ENCODE measurements around the gene CDCA8.

DNA sequence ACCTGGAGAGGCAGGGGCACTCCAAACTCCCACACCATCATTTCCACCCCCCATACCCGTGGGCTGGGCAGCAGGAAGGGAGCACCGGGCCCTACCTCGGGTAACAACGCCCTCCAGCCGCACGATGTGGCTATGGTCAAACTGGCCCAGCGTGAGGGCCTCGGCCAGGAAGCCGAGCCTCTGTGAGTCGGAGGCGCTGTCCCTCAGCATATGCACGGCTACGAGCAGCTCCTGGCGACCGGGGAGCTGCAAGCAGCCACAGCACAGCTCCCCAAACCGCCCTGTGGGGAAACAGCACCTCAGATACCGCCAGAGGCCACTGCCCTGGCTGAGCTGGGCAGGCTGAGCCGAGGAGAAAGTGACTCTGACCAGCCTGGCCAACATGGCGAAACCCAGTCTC is 29.2 kb downstream of the CDCA8 start:
- TF ChIP-seq, protein P1, sequence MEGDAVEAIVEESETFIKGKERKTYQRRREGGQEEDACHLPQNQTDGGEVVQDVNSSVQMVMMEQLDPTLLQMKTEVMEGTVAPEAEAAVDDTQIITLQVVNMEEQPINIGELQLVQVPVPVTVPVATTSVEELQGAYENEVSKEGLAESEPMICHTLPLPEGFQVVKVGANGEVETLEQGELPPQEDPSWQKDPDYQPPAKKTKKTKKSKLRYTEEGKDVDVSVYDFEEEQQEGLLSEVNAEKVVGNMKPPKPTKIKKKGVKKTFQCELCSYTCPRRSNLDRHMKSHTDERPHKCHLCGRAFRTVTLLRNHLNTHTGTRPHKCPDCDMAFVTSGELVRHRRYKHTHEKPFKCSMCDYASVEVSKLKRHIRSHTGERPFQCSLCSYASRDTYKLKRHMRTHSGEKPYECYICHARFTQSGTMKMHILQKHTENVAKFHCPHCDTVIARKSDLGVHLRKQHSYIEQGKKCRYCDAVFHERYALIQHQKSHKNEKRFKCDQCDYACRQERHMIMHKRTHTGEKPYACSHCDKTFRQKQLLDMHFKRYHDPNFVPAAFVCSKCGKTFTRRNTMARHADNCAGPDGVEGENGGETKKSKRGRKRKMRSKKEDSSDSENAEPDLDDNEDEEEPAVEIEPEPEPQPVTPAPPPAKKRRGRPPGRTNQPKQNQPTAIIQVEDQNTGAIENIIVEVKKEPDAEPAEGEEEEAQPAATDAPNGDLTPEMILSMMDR (IDR thresholded peaks at IDR 0.05; ENCODE audit: insufficient read depth, low read depth, low read length): no peak
- no peak for TF ChIP-seq EZH2 (IDR thresholded peaks at IDR 0.05; ENCODE audit: insufficient read depth, low read length)

All from astrocyte (in vitro differentiated cells and primary cell).